Right cardiac atrium (tissue), 5 donors: Measurements from ENCODE around the gene PDE4D. TPM values are rescaled to one million over a fixed set of nuclear protein-coding genes. Genes with fewer than 3 reads are reported as not detected.
A peak's percentile ranks its signal among the peaks of the same experiment; 100 is the strongest.

Experiments used
- ATAC-seq, 2 donors: fragments of 200-7000 bp; cut with Tn5 transposase; one replicate each; pipeline versions ENCODE4 v1.8.0 to v1.9.1; 2020; ENCODE audit warnings: moderate library complexity in 2 of 2, mild to moderate bottlenecking in 1 of 2
- DNase-seq, 3 donors: peaks; one replicate each; pipeline ENCODE4 v3.0.0-alpha.2; 2020
- H3K27ac ChIP-seq: one replicate; pipeline ENCODE4 v1.5.1; 2013; ENCODE audit warnings: mild to moderate bottlenecking, low read length, control low read depth, moderate library complexity
- H3K27me3 ChIP-seq: one replicate; pipeline ENCODE4 v1.6.1; 2013; ENCODE audit not compliant: control insufficient read depth, insufficient read depth
- H3K4me1 ChIP-seq: one replicate; pipeline ENCODE4 v1.6.1; 2013; ENCODE audit warnings: low read length; ENCODE audit not compliant: control insufficient read depth, insufficient read depth
- H3K4me3 ChIP-seq: one replicate; pipeline ENCODE4 v1.5.1; 2013; ENCODE audit warnings: low read length, control low read depth
- H3K9me3 ChIP-seq: one replicate; pipeline ENCODE4 v1.6.1; 2013; ENCODE audit warnings: low read length; ENCODE audit not compliant: control insufficient read depth
- WGBS: extraction: QIAGEN DNeasy Blood & Tissue Kit; methylation state at CpG from one replicate; pipeline ENCODE4 v1.1.7; 2013; 5-methylcytosine and 5-hydroxymethylcytosine counted together
- intact Hi-C, 4 donors: fragments of 100-400 bp; cut with DNase I; formaldehyde crosslinking; loops; one replicate each; pipeline versions ENCODE4 v1.11.0 to v1.14.0; 2022 to 2023
- polyA plus RNA-seq: library from polyadenylated mRNA; stranded (reverse); fragments of 200-250 nt; gene quantifications from one replicate; pipeline ENCODE4 v1.2.3, GENCODE V29; 2013
- total RNA-seq, 4 donors: library from RNA; stranded (reverse); fragmentation: NEBNext Ultra II Directional; extraction: Animal tissue kit (Norgen Biotek cat#: 25700); gene quantifications; one replicate each; pipeline ENCODE4 v1.2.1, GENCODE V29; 2021
- donor health status: healthy with polysubstance abuse.
- donor health status: DM: no; HTN: yes; CAD: no.
- donor health status: DM: no; HTN: no; CAD: no.
- donor health status: DM: no; HTN: yes; CAD: no; lungs with severe emphysema.
- donor health status: DM: yes; HTN: yes; CAD: no.

The PDE4D gene
- total and polyA plus RNA-seq, 5 donors: 13.2 to 104 (median 38.8) TPM

- Histone ChIP-seq H3K27ac (no peak overlapping the region), H3K9me3 (no peaks in the 10 kb centered on the region), H3K27me3 (no peaks in the 10 kb centered on the region), H3K4me3 (no peak overlapping the region), H3K4me1 (no peaks in the 10 kb centered on the region)
- no peak for ATAC-seq
- 96% methylated on average over 1 of the region's 1 CpG for WGBS
- intact Hi-C loops: loop anchor here in 1 of 4 donors (5.0 kb wide), 1 partner anchor 105 kb away; no protein-coding TSS in a partner anchor
- DNase-seq: no peak
These were observed 396.3 kb downstream of the PDE4D start for GRCh38 chr5:59497207-59497606.

DNA sequence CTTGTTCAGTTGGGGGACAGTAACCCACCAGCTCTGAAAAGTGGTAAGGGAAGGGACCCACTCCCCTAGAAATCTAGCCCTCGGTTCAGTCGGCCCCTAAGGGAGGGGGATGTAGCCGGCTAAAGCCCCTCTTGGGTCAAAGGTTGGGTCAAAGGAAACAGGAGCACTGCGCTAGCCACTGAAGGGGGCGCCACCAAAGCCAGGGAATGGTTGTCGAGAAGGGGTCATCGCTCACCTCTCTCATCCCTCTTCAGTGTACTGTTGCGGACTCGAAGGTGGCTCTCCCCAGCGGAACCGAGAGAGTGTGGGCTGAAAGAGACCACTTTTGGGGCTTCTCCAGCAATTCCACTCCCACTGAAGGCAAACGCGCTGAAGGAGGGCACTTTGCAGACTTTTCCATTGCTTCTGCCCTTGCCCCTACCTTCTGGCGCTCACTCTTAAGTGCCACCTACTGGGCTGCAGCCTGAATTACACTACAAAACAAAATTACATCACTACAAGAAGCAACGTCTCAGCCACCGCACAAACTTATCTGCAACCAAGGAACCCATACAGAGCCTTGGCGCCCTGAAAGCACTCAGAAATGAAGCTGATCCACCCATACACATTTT lies 396.9 kb downstream of the PDE4D start:
- no peak for ATAC-seq
- intact Hi-C loops: loop anchor here in 1 of 4 donors (5.0 kb wide), 1 partner anchor 104 kb away; no protein-coding TSS in a partner anchor
- H3K27ac ChIP-seq: no peak overlapping the region
- WGBS: 94% methylated on average over 17 of the region's 17 CpGs
- no peaks in the 10 kb centered on the region for H3K9me3 ChIP-seq
- DNase-seq: peak in 1 of 3 donors; percentile 19
- no peak overlapping the region for H3K4me3 ChIP-seq
- no peaks in the 10 kb centered on the region for H3K27me3 ChIP-seq
- H3K4me1 ChIP-seq: no peaks in the 10 kb centered on the region

GRCh38 chr5:59491945-59492344 lies 401.6 kb downstream of the PDE4D start:
- ATAC-seq: no peak
- no peaks in the 10 kb centered on the region for H3K4me1 ChIP-seq
- 90% methylated on average over 1 of the region's 1 CpG for WGBS
- no peak overlapping the region for H3K27ac ChIP-seq
- intact Hi-C loops: no loop called here
- no peaks in the 10 kb centered on the region for H3K9me3 ChIP-seq
- H3K27me3 ChIP-seq: no peaks in the 10 kb centered on the region
- H3K4me3 ChIP-seq: no peak overlapping the region
- no peak for DNase-seq

DNA sequence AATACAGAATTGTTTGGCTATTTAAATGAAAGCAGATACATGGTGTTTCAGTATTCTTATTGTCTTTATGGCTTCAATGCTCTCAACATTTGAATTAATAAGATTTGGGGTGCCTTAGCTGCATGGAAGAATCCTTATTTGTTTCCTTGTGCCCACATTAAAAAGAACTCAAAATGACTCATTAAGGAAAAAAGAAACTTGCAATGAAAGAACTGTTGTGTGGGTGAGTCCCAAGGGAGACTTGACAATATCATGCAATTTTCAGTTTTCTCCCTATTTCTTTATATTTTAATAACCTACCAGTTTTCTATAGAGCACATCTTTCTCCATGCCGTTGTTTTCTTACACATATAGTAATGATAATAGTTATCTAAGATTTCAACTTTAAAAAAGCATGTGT lies 404.0 kb downstream of the PDE4D start:
- H3K27me3 ChIP-seq: no peaks in the 10 kb centered on the region
- H3K4me1 ChIP-seq: no peaks in the 10 kb centered on the region
- H3K9me3 ChIP-seq: no peaks in the 10 kb centered on the region
- no peak overlapping the region for H3K27ac ChIP-seq
- no peak for ATAC-seq
- intact Hi-C loops: no loop called here
- 59% methylated on average over 1 of the region's 1 CpG for WGBS
- DNase-seq: no peak
- no peak overlapping the region for H3K4me3 ChIP-seq

GRCh38 chr5:59487772-59488729 lies 405.5 kb downstream of the PDE4D start:
- Histone ChIP-seq H3K9me3 (no peaks in the 10 kb centered on the region), H3K4me3 (no peak overlapping the region), H3K27ac (no peak overlapping the region), H3K4me1 (no peaks in the 10 kb centered on the region), H3K27me3 (no peaks in the 10 kb centered on the region)
- DNase-seq: no peak
- peak in 1 of 2 donors; percentile 16 for ATAC-seq
- WGBS: 45% methylated on average over 7 of the region's 7 CpGs
- intact Hi-C loops: no loop called here

DNA sequence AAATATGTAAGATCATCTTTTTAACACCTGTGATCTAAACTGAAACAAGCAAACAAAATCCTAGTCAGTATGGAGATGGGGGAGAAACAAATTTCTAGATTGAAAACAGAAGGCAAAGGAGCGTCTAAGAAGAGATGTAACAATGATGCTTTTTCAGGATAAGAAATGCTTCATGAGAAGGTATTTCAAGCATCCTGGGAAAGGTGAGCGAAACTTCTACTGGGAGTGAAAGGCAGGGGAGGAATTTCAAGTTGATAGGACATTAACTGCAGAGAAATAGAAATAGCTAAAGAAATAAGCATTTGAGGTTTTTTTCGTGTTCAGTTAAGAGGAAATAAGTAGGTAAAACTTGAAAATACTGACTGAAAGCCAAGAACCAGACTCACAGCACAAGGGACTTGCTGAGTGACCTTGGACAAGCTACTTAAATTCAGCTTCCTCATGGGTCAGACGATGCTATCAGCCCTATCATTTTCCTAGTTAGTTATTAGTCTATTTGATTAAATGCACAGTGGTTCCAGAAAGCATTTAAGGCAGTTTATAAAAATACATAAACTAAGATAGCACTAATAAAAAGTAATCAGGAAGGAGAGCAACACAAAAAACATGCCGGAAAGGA lies 406.3 kb downstream of the PDE4D start:
- 69% methylated on average over 5 of the region's 5 CpGs for WGBS
- Histone ChIP-seq H3K4me3 (no peak overlapping the region), H3K4me1 (no peaks in the 10 kb centered on the region), H3K9me3 (no peaks in the 10 kb centered on the region), H3K27ac (no peak overlapping the region), H3K27me3 (no peaks in the 10 kb centered on the region)
- intact Hi-C loops: no loop called here
- DNase-seq: no peak
- ATAC-seq: no peak

DNA sequence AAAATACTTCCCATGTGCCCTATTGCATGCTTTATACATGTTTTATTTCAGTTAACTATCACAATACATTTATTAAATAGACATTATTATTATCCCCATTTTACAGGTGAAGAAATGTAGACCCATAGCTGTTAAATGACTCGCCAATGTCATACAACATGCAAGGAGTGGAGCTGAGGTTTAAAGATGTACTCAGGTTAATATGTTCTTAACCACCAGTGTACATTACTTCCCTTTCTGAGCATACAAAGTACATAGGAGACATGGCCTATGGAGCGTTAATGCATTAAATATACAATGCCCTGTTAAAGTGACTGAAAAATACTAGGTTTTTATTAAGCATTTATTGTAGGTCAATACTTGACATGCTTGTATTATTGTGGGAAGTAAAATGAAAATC lies 407.0 kb downstream of the PDE4D start:
- Histone ChIP-seq H3K9me3 (no peaks in the 10 kb centered on the region), H3K27ac (no peak overlapping the region), H3K4me3 (no peak overlapping the region), H3K4me1 (no peaks in the 10 kb centered on the region), H3K27me3 (no peaks in the 10 kb centered on the region)
- WGBS: 97% methylated on average over 2 of the region's 2 CpGs
- intact Hi-C loops: no loop called here
- ATAC-seq (no peak), DNase-seq (no peak)

DNA sequence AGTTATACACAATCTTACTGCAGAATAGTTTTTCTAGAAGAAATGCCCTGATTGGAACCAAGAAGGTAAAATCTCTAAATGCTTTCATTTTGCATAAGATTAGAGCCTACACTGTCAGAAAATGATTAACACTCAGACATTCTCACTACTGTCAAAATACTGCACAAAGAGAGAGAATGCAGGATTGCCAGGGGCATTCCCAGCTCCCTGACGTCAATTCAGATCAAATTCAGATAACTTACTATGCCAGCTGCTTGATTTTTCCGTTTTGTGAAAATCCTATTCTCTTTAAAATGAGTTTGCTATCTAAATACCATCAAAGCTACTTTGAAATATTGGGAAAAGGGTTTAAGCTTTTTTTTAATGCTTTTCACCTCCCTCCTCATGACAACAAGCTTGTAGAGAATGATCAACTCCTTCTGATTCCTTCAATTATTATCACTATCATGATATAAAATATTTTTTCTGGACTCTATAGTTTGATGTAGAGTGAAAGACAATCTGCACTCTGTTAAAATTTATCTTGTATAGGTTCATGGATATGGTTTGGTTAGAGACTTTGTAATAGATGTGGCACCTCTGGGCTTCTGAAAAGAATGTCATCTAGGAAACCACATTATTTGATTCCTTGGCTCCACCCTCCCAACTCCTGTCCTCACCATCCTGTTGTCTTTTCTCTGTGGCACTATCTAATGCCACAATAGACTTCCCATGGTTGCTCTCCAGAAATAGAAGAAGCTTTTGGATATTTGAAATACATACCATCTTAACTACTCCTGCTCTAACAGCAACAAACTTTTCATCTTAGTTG lies 407.7 kb downstream of the PDE4D start:
- H3K9me3 ChIP-seq: no peaks in the 10 kb centered on the region
- no peak for DNase-seq
- 52% methylated on average over 2 of the region's 2 CpGs for WGBS
- no peak overlapping the region for H3K27ac ChIP-seq
- no peaks in the 10 kb centered on the region for H3K27me3 ChIP-seq
- no peaks in the 10 kb centered on the region for H3K4me1 ChIP-seq
- no peak for ATAC-seq
- intact Hi-C loops: no loop called here
- no peak overlapping the region for H3K4me3 ChIP-seq

GRCh38 chr5:59485107-59485506 lies 408.4 kb downstream of the PDE4D start:
- Histone ChIP-seq H3K4me1 (no peaks in the 10 kb centered on the region), H3K4me3 (no peak overlapping the region), H3K9me3 (no peaks in the 10 kb centered on the region), H3K27me3 (no peaks in the 10 kb centered on the region), H3K27ac (no peak overlapping the region)
- ATAC-seq: no peak
- no peak for DNase-seq
- intact Hi-C loops: no loop called here
- WGBS: 85% methylated on average over 2 of the region's 2 CpGs

DNA sequence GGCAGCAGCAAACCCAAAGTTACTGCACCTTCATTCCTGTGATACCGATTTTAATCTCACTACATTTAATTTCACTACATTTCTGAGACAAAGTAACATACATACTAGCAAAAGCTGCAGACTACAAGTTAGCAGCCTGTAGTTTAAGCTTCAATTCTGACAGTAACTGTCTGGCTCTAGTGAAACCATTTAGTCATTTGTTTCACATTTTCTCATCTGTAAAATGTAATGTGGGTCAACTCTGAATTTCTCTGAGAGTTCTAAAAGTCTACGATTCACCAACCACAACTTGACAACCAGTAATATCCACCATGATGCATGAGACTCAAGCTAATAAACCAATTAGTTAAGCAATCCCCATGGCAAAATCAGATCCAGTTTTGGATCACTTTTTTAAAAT lies 408.9 kb downstream of the PDE4D start:
- ATAC-seq: no peak
- H3K27ac ChIP-seq: no peak overlapping the region
- H3K9me3 ChIP-seq: no peaks in the 10 kb centered on the region
- no peaks in the 10 kb centered on the region for H3K27me3 ChIP-seq
- intact Hi-C loops: no loop called here
- WGBS: 84% methylated on average over 2 of the region's 2 CpGs
- no peak for DNase-seq
- no peaks in the 10 kb centered on the region for H3K4me1 ChIP-seq
- H3K4me3 ChIP-seq: no peak overlapping the region
